GM12873 (cell line): ENCODE results near the gene P2RX7.

ENCODE experiments used
- CTCF ChIP-seq: IDR thresholded peaks from 2 replicates; pipeline ENCODE4 v1.5.1; 2012; ENCODE audit warnings: low read depth, mild to moderate bottlenecking, moderate library complexity, low read length, control low read depth; ENCODE audit not compliant: insufficient read depth; ENCODE audit errors: missing control alignments

The P2RX7 gene

GRCh38 chr12:121132601-121133481, at the start of gene P2RX7:
P2RX7 (plus strand) TSS chr12:121132876; CDS start chr12:121132971, 95 bp downstream.
- peak; percentile 4 for TF ChIP-seq CTCF

- no peak for TF ChIP-seq CTCF
These were observed 48.4 kb upstream of the P2RX7 start for GRCh38 chr12:121084229-121084628.

GRCh38 chr12:121085069-121085468, 47.6 kb upstream of the P2RX7 start:
- no peak for TF ChIP-seq CTCF

- no peak for TF ChIP-seq CTCF
These were observed 46.9 kb upstream of the P2RX7 start for GRCh38 chr12:121085506-121086353.

- TF ChIP-seq CTCF: no peak
These were observed 45.8 kb upstream of the P2RX7 start for GRCh38 chr12:121086781-121087295.

- no peak for TF ChIP-seq CTCF
These were observed 45.0 kb upstream of the P2RX7 start for GRCh38 chr12:121087467-121088194.

GRCh38 chr12:121088195-121088585, 44.5 kb upstream of the P2RX7 start:
- TF ChIP-seq CTCF: no peak
